Smooth muscle cell (in vitro differentiated cells): Measurements from ENCODE around the gene BBOF1. TPM values are rescaled to one million over a fixed set of nuclear protein-coding genes. Genes with fewer than 3 reads are reported as not detected.

Source experiments
- DNase-seq: peaks from one replicate; lab custom pipeline; 2025; ENCODE audit not compliant: unreplicated experiment; lab: John Stamatoyannopoulos, UW
- H2AFZ ChIP-seq: fragments of 200-600 bp; sonication (generic); 2 replicates; pipeline ENCODE4 v1.6.0; 2016; ENCODE audit warnings: antibody characterized with exemption, low read depth, mild to moderate bottlenecking
- H3F3A ChIP-seq: fragments of 200-600 bp; sonication (generic); 2 replicates; pipeline ENCODE4 v1.6.0; 2017; ENCODE audit warnings: antibody characterized with exemption, low read depth
- H3K27ac ChIP-seq: fragments of 200-600 bp; sonication (generic); 2 replicates; pipeline ENCODE4 v1.5.1; 2016; ENCODE audit warnings: low read depth, mild to moderate bottlenecking
- H3K27me3 ChIP-seq: fragments of 200-600 bp; sonication (generic); 2 replicates; pipeline ENCODE4 v1.6.1; 2016; ENCODE audit warnings: low read depth, mild to moderate bottlenecking
- H3K36me3 ChIP-seq: fragments of 200-600 bp; sonication (generic); 2 replicates; pipeline ENCODE4 v1.5.1; 2016; ENCODE audit warnings: low read depth
- H3K4me1 ChIP-seq: fragments of 200-600 bp; sonication (generic); 2 replicates; pipeline ENCODE4 v1.5.1; 2016; ENCODE audit warnings: low read depth
- H3K4me2 ChIP-seq: fragments of 200-600 bp; sonication (generic); 2 replicates; pipeline ENCODE4 v1.6.0; 2016; ENCODE audit warnings: mild to moderate bottlenecking
- H3K4me3 ChIP-seq: fragments of 200-600 bp; sonication (generic); 2 replicates; pipeline ENCODE4 v1.5.1; 2016; ENCODE audit warnings: mild to moderate bottlenecking
- H3K79me2 ChIP-seq: fragments of 200-600 bp; sonication (generic); 2 replicates; pipeline ENCODE4 v1.6.0; 2016; ENCODE audit warnings: low read depth, mild to moderate bottlenecking
- H3K9ac ChIP-seq: fragments of 200-600 bp; sonication (generic); 2 replicates; pipeline ENCODE4 v1.6.0; 2016; ENCODE audit warnings: low read depth
- H3K9me3 ChIP-seq: fragments of 200-600 bp; sonication (generic); replicated peaks from 2 replicates; pipeline ENCODE4 v1.5.1; 2016; ENCODE audit warnings: low read depth
- H4K20me1 ChIP-seq: fragments of 200-600 bp; sonication (generic); 2 replicates; pipeline ENCODE4 v1.6.0; 2016; ENCODE audit warnings: low read depth
- CTCF ChIP-seq: fragments of 200-600 bp; sonication (generic); IDR thresholded peaks from 2 replicates; pipeline ENCODE4 v1.5.1; 2017; ENCODE audit warnings: borderline replicate concordance, mild to moderate bottlenecking, antibody characterized with exemption; ENCODE audit not compliant: insufficient read depth, poor library complexity, severe bottlenecking
- WGBS: methylation state at CpG from one replicate; pipeline ENCODE4 v1.1.7; 2016; ENCODE audit warnings: low lambda C conversion rate; 5-methylcytosine and 5-hydroxymethylcytosine counted together
- polyA plus RNA-seq: library from polyadenylated mRNA; unstranded; fragments of >200 nt; fragmentation: Nextera tagmentation; extraction: Ambion mirVana; gene quantifications from 2 replicates; pipeline ENCODE4 v1.2.1, GENCODE V29; 2016
- total RNA-seq: library from RNA; depleted of rRNA; stranded (reverse); fragments of >200 nt; gene quantifications from 2 replicates; pipeline ENCODE4 v1.2.3, GENCODE V29; 2014

BBOF1 gene
- total and polyA plus RNA-seq, 2 experiments from 2014 or later: 6.4 to 6.5 TPM

GRCh38 chr14:74085047-74085637 is 66.0 kb downstream of the BBOF1 start:
- peak overlapping the region; percentile 91 for H3K27ac ChIP-seq
- peaks cover 22% of the 10 kb centered on the region for H3K79me2 ChIP-seq
- no peaks in the 10 kb centered on the region for H3K36me3 ChIP-seq
- DNase-seq: no peak
- 2% methylated on average over 26 of the region's 26 CpGs for WGBS
- peak overlapping the region; percentile 87 for H2AFZ ChIP-seq
- H3K4me3 ChIP-seq: peak overlapping the region; percentile 79
- no peaks in the 10 kb centered on the region for H4K20me1 ChIP-seq
- no peaks in the 10 kb centered on the region for H3K27me3 ChIP-seq
- no peak for TF ChIP-seq CTCF
- peaks cover 16% of the 10 kb centered on the region for H3K4me1 ChIP-seq
- H3K4me2 ChIP-seq: peak overlapping the region; percentile 92
- peak overlapping the region; percentile 86 for H3K9ac ChIP-seq
- H3F3A ChIP-seq: no peaks in the 10 kb centered on the region
- H3K9me3 ChIP-seq: no peaks in the 10 kb centered on the region

GRCh38 chr14:74085828-74086227 is 66.7 kb downstream of the BBOF1 start:
- H3K9me3 ChIP-seq: no peaks in the 10 kb centered on the region
- no peaks in the 10 kb centered on the region for H3K36me3 ChIP-seq
- no peak for TF ChIP-seq CTCF
- H3K4me3 ChIP-seq: peak overlapping the region; percentile 79
- no peak overlapping the region for H2AFZ ChIP-seq
- peak overlapping the region; percentile 92 for H3K4me2 ChIP-seq
- no peak for DNase-seq
- H3K9ac ChIP-seq: peak overlapping the region; percentile 86
- H3K27me3 ChIP-seq: no peaks in the 10 kb centered on the region
- H3K79me2 ChIP-seq: peaks cover 22% of the 10 kb centered on the region
- H3K4me1 ChIP-seq: peaks cover 16% of the 10 kb centered on the region
- peak overlapping the region; percentile 91 for H3K27ac ChIP-seq
- 98% methylated on average over 1 of the region's 1 CpG for WGBS
- no peaks in the 10 kb centered on the region for H3F3A ChIP-seq
- H4K20me1 ChIP-seq: no peaks in the 10 kb centered on the region

GRCh38 chr14:74089251-74090020 is 70.3 kb downstream of the BBOF1 start:
- no peaks in the 10 kb centered on the region for H4K20me1 ChIP-seq
- no peak overlapping the region for H3K4me2 ChIP-seq
- H3F3A ChIP-seq: no peaks in the 10 kb centered on the region
- no peaks in the 10 kb centered on the region for H3K9me3 ChIP-seq
- no peak for DNase-seq
- H3K36me3 ChIP-seq: no peaks in the 10 kb centered on the region
- 98% methylated on average over 8 of the region's 8 CpGs for WGBS
- H3K27ac ChIP-seq: no peak overlapping the region
- no peak overlapping the region for H2AFZ ChIP-seq
- no peak for TF ChIP-seq CTCF
- H3K4me1 ChIP-seq: peaks cover 8% of the 10 kb centered on the region
- H3K9ac ChIP-seq: no peak overlapping the region
- no peaks in the 10 kb centered on the region for H3K27me3 ChIP-seq
- H3K79me2 ChIP-seq: peaks cover 22% of the 10 kb centered on the region
- no peak overlapping the region for H3K4me3 ChIP-seq
